Measurements from ENCODE around the gene FAM98C.
"Not testable (repeated sequence)": the region's sequence is repeated elsewhere in the genome, so short reads cannot be mapped to it uniquely, and the experiment has no call there.

FAM98C gene

GRCh38 chr19:38402967-38403674 lies at the start of gene FAM98C:
FAM98C (plus strand) TSS chr19:38403093; CDS start chr19:38403154, 61 bp downstream.
- DNase-seq (ENCODE audit: low read depth in 2 of 2) = peak; percentile 95 to 97

DNA sequence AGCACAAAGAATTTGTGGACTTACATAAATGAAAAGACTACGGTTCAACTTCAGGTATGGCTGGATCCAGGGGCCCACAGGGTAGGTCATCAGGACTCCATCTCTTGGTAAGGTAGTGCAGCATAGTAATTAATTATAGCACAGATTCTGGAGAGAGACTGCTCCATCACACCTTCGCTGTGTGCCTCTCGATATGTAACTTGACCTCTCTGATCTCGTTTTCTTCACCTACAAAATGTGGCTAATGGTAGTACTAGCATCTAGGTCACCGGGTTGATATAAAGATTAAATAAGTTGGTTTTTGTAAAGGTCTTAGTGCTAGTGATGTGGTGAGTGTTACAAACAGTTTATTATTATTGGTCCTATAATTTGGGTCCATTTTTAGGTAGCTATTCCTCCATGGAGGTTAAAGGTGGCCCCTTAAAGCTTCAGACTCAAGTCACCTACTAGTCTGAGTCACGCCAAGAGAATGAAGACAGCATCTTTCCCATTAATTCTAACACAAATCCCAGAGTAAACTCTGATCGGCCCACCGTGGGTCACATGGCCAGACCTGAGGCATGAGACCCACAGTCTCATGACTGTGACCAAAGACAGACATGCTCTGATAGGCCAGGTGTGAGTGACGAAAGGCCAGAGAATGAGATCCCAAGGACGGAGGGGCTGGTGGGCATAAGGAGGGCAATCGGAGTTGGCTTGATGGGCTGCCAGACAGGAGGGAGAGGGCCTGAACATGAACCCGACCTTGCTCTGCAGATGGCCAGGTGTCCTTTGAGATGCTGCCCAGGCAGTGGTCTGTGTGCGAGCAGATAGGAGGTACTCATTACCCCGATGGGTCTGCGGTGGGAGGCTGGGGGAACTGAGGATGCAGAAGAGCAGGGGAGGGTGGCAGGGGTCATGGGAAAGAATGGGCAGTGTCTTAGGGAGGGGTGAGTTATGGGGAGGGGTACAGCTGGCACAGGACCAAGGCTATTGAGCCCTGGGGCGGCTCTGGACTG lies 46.9 kb upstream of the FAM98C start:
- DNase-seq (ENCODE audit: low read depth in 2 of 2) = no peak

DNA sequence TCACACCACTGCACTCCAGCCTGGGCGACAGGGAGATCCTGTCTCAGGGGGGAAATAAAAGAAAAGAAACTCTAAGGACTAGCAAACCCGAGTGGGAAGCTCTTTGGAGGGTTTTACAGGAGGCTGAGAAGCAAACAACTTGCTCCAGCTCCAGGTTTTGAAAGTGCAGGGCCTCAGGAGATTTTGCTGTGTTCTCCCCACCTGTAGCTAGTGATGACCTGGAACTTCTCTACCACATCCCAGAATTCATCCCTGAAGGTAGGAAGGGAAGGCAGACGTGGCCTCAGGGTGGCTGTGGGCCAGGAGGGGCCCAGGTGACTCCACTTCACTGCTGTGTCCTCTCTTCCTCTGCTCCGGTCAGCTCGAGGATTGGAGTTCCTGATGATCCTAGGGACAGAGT lies 44.8 kb upstream of the FAM98C start:
- no peak for DNase-seq (ENCODE audit: low read depth in 2 of 2)

GRCh38 chr19:38359242-38360021 lies 43.5 kb upstream of the FAM98C start:
- DNase-seq (ENCODE audit: low read depth in 2 of 2) = no peak

- DNase-seq (ENCODE audit: low read depth in 2 of 2) = no peak
Measured at GRCh38 chr19:38360351-38360750, 42.5 kb upstream of the FAM98C start.

- DNase-seq (ENCODE audit: low read depth in 2 of 2) = no peak
Measured at GRCh38 chr19:38360839-38361631, 41.9 kb upstream of the FAM98C start.

GRCh38 chr19:38361633-38362075 lies 41.2 kb upstream of the FAM98C start:
- peak in 1 of 2 donors; percentile 36 for DNase-seq (ENCODE audit: low read depth in 2 of 2)

GRCh38 chr19:38362076-38362945 lies 40.6 kb upstream of the FAM98C start:
- DNase-seq (ENCODE audit: low read depth in 2 of 2) = peak; percentile 33 to 36

DNA sequence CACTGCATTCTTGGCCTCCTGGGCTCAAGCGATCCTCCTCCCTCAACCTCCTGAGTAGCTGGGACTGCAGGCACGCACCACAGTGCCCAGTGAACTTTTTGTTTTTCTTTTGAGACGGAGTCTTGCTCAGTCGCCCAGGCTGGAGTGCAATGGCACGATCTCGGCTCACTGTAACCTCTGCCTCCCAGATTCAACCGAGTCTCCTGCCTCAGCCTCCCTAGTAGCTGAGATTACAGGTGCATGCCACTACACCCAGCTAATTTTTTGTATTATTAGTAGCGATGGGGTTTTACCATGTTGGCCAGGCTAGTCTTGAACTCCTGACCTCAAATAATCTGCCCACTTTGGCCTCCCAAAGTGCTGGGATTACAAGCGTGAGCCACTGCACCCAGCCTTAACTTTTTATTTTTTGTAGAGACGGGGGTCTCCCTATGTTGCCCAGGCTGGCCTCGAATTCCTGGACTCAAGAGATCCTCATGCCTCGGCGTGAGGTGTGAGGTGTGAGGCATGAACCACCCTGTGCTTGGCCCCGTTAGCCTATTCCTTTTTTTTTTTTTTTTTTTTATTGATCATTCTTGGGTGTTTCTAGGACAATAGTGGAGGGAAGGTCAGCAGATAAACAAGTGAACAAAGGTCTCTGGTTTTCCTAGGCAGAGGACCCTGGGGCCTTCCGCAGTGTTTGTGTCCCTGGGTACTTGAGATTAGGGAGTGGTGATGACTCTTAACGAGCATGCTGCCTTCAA lies 39.8 kb upstream of the FAM98C start:
- DNase-seq (ENCODE audit: low read depth in 2 of 2) = not testable (repeated sequence)

GRCh38 chr19:38367041-38367440 lies 35.9 kb upstream of the FAM98C start:
- no peak for DNase-seq (ENCODE audit: low read depth in 2 of 2)

GRCh38 chr19:38369584-38369983 lies 33.3 kb upstream of the FAM98C start:
- no peak for DNase-seq (ENCODE audit: low read depth in 2 of 2)

DNA sequence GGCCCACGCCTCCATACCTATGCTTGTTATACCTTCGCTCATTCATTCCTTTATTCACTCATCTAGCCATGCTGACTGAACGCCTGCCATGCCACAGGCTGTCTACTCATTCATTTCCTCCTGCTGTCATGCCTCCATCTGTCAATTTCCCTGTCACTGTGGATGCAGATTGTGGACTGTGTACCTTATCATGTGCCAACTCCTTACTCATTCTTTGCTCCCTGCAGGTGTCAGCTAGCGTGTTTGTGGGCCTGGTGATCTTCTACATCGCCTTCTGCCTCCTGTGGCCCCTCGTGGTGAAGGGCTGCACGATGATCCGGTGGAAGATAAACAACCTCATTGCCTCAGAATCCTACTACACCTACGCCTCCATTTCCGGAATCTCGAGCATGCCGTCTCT lies 32.6 kb upstream of the FAM98C start:
- no peak for DNase-seq (ENCODE audit: low read depth in 2 of 2)

GRCh38 chr19:38371081-38371480 lies 31.8 kb upstream of the FAM98C start:
- no peak for DNase-seq (ENCODE audit: low read depth in 2 of 2)

DNA sequence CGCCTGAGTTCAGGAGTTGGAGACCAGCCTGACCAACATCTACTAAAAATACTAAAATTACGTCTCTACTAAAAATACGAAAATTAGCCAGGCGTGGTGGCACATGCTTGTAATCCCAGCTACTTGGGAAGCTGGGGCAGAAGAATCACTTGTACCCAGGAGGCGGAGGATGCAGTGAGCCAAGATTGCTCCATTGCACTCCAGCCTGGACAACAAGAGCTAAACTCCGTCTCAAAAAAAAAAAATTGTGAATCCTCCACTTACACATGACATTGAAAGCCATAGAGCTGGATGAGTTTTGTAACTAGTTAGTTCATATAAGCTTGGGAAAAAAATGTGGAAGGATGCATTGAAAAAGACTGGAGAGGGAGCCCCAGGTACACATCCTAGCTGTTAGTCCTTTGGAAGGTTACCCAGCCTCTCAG lies 29.0 kb upstream of the FAM98C start:
- DNase-seq (ENCODE audit: low read depth in 2 of 2) = no peak

DNA sequence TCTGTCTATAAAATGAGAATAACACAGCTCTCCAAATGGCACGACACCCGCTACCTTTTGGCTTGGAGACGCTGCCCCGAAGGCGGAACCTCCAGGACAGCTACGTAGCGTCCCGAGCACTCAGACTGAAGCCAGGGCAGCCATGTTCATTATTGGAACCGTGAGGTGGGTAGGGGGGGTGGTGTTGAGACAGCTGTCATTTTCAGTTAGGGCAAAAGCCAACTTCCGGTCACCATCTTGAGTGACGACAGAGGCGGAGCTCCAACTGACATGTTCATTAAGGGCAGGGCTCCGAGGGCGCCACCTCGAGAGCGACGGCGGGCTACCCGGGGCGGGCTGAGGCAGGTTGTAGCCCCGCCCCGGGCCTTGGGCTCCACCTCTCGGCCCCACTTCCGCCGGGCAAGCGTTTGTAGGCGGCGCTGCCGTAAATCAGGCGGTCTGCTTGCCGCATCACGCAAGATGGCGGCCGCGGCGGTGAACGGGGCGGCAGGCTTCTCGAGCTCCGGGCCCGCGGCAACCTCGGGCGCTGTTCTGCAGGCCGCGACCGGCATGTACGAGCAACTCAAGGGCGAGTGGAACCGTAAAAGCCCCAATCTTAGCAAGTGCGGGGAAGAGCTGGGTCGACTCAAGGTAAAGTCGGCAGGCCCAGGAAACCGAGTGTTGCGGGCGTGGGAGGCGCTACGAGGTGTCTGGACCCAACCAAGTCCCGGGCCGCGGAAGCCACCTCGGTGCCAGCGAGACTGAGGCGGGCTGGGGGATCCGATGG lies 28.4 kb upstream of the FAM98C start, which contains the start of gene PSMD8:
PSMD8 (plus strand) TSS at position 240 of the 766 bp plus-strand sequence; CDS start at position 271, 31 bp downstream.
- DNase-seq (ENCODE audit: low read depth in 2 of 2) = peak; percentile 97

- DNase-seq (ENCODE audit: low read depth in 2 of 2) = no peak
Measured at GRCh38 chr19:38375098-38375493, 27.8 kb upstream of the FAM98C start.

- DNase-seq (ENCODE audit: low read depth in 2 of 2) = no peak
Measured at GRCh38 chr19:38375748-38376147, 27.1 kb upstream of the FAM98C start.

- no peak for DNase-seq (ENCODE audit: low read depth in 2 of 2)
Measured at GRCh38 chr19:38376576-38376975, 26.3 kb upstream of the FAM98C start.

Measured in stimulated activated CD8-positive, alpha-beta memory T cell treated with anti-CD3 and anti-CD28 coated beads, Interleukin-2, amount 100 ng/mL, for 1 hour (primary cell).